Left lung (tissue), 10 donors: ENCODE results near the gene TPCN1. TPM values are rescaled to one million over a fixed set of nuclear protein-coding genes. Genes with fewer than 3 reads are reported as not detected.

ENCODE experiments used
- ATAC-seq: fragments of 200-7000 bp; cut with Tn5 transposase; one replicate; pipeline ENCODE4 v1.9.1; 2020; ENCODE audit warnings: moderate library complexity
- DNase-seq, 4 donors: peaks; one replicate each; pipeline ENCODE4 v3.0.0-alpha.2; 2013 to 2020
- H3K27ac ChIP-seq, 2 donors: fragments of 200-600 bp; sonication (generic) in 1 of 2; one replicate each; pipeline versions ENCODE4 v1.5.0 to v1.8.0; 2020 to 2021
- H3K27me3 ChIP-seq, 2 donors: fragments of 200-600 bp; sonication (generic) in 1 of 2; one replicate each; pipeline versions ENCODE4 v1.5.0 to v1.8.0; 2020 to 2021
- H3K36me3 ChIP-seq, 2 donors: fragments of 200-600 bp; sonication (generic) in 1 of 2; one replicate each; pipeline versions ENCODE4 v1.5.0 to v1.8.0; 2020 to 2021
- H3K4me1 ChIP-seq, 2 donors: fragments of 200-600 bp; one replicate each; pipeline ENCODE4 v1.8.0; 2021
- H3K4me3 ChIP-seq, 2 donors: fragments of 200-600 bp; sonication (generic) in 1 of 2; one replicate each; pipeline versions ENCODE4 v1.5.0 to v1.8.0; 2020 to 2021; ENCODE audit warnings: mild to moderate bottlenecking in 1 of 2
- H3K9me3 ChIP-seq, 2 donors: fragments of 200-600 bp; sonication (generic) in 1 of 2; one replicate each; pipeline versions ENCODE4 v1.5.0 to v1.8.0; 2020 to 2021
- intact Hi-C, 2 donors: fragments of 100-400 bp; cut with DNase I; formaldehyde crosslinking; loops; one replicate each; pipeline versions ENCODE4 v1.11.2 to v1.14.2; 2022
- polyA plus RNA-seq, 6 donors: library from polyadenylated mRNA; unstranded; fragments of 120-200 nt; gene quantifications; one replicate each; pipeline ENCODE4 v1.2.1, GENCODE V29; 2013; ENCODE audit not compliant: insufficient read length in 6 of 6
- total RNA-seq, 2 donors: library from RNA; stranded (reverse); fragmentation: NEBNext Ultra II Directional; extraction: Animal tissue kit (Norgen Biotek cat#: 25700); gene quantifications; one replicate each; pipeline ENCODE4 v1.2.1, GENCODE V29; 2021
- TF ChIP-seq, protein P1 (sequence below), 2 donors: fragments of 200-600 bp; sonication (generic) in 1 of 2; IDR thresholded peaks; one replicate each; pipeline versions ENCODE4 v1.5.0 to v1.8.0; 2021; ENCODE audit warnings: antibody characterized with exemption in 2 of 2
- donor health status: DM: no; HTN: yes; CAD: no.
- donor health status: DM: no; HTN: no; CAD: no.

The TPCN1 gene
- total and polyA plus RNA-seq, 8 donors: 24.7 to 54.1 (median 34.8) TPM

DNA sequence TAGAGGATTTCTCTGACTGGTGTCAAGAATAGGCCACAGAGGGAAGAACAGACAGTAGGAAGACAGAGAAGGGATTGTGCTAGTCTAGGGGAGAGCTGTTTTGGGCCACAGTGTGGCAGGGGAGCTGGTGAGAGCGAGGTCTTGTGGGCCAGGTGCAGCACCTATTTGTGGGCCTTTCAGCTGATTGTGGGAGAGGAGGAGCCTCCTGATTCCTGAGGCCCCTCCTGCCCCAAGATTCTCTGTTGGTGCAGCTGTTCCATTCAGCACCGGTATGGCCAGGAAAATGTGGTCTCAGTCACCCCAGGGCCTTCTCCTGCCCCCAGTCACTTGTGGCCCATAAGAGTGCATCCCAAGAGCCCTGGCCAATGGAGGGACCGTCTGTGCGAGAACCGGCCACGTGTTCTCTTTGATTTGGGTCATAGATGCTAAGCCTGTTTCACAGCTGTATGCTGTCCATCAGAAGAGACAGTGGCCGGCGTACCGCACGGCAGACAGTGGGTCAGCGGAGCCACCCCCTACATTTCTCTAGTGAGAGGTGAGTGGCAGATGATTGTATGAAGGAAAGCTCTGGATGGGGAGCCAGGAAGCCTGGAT, 27.7 kb downstream of the TPCN1 start:
- intact Hi-C loops: no loop called here
- no peak overlapping the region for H3K27ac ChIP-seq
- peaks cover 0 to 13% of the 10 kb centered on the region in 2 donors for H3K36me3 ChIP-seq

DNA sequence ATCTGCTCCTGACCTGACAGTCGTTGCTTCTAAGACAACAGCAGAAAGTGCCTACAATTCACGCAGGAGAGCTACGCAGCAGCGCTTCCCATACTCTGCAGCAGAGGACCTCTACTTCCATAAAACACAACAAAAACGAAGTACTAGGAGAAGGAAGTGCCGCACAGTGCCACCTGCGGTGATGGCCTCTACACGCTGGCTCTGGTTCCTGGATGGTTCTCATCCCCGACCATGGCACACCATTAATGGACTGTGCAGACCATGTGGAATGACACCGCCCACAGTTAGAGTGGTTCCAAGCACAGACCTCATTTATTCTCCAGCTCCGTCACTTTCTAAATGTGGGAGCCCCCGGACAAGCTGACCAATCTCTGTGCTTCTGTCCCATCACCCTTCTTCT, 28.3 kb downstream of the TPCN1 start:
- intact Hi-C loops: no loop called here
- ATAC-seq (no peak), DNase-seq (no peak)
- TF ChIP-seq, protein P1, sequence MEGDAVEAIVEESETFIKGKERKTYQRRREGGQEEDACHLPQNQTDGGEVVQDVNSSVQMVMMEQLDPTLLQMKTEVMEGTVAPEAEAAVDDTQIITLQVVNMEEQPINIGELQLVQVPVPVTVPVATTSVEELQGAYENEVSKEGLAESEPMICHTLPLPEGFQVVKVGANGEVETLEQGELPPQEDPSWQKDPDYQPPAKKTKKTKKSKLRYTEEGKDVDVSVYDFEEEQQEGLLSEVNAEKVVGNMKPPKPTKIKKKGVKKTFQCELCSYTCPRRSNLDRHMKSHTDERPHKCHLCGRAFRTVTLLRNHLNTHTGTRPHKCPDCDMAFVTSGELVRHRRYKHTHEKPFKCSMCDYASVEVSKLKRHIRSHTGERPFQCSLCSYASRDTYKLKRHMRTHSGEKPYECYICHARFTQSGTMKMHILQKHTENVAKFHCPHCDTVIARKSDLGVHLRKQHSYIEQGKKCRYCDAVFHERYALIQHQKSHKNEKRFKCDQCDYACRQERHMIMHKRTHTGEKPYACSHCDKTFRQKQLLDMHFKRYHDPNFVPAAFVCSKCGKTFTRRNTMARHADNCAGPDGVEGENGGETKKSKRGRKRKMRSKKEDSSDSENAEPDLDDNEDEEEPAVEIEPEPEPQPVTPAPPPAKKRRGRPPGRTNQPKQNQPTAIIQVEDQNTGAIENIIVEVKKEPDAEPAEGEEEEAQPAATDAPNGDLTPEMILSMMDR (IDR thresholded peaks at IDR 0.05): no peak
- H3K36me3 ChIP-seq: peaks cover 0 to 13% of the 10 kb centered on the region in 2 donors
- H3K4me3 ChIP-seq: no peak overlapping the region
- H3K4me1 ChIP-seq: peaks cover 22 to 29% of the 10 kb centered on the region in 2 donors
- no peaks in the 10 kb centered on the region for H3K27me3 ChIP-seq
- H3K27ac ChIP-seq: no peak overlapping the region
- H3K9me3 ChIP-seq: peaks cover 0 to 7% of the 10 kb centered on the region in 2 donors

More for the DNA sequence above, 27.7 kb downstream of the TPCN1 start:
- DNase-seq (no peak), ATAC-seq (no peak)
- Histone ChIP-seq H3K27me3 (no peaks in the 10 kb centered on the region), H3K4me3 (no peak overlapping the region), H3K9me3 (peaks cover 0 to 7% of the 10 kb centered on the region in 2 donors), H3K4me1 (peaks cover 28 to 35% of the 10 kb centered on the region in 2 donors)
- TF ChIP-seq, protein P1 (IDR thresholded peaks at IDR 0.05): no peak

DNA sequence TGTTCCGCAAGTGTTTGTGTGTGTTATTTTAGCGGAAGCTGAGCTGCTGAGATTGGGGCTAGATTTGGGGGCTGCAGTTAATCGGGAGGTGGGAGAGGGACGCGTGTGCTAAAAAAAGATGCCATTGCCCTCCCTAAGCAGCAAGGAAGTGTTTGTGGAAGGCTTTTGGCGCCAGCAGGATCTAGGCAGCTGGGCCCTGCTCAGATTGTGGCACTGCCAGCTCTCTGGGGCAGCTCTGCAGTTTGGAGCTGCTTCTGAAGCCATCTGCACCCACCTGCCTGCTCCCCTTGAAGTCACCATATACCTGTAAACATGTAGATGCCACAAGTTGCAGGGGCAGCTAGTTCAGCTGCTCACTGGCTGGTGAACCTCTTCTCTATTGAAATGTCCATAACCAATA, 28.8 kb downstream of the TPCN1 start:
- Histone ChIP-seq H3K9me3 (peaks cover 0 to 7% of the 10 kb centered on the region in 2 donors), H3K4me3 (no peak overlapping the region), H3K27ac (no peak overlapping the region), H3K4me1 (peaks cover 17 to 24% of the 10 kb centered on the region in 2 donors), H3K36me3 (peaks cover 0 to 13% of the 10 kb centered on the region in 2 donors), H3K27me3 (no peaks in the 10 kb centered on the region)
- intact Hi-C loops: no loop called here
- DNase-seq: no peak
- ATAC-seq: no peak
- TF ChIP-seq, protein P1 (IDR thresholded peaks at IDR 0.05): no peak

DNA sequence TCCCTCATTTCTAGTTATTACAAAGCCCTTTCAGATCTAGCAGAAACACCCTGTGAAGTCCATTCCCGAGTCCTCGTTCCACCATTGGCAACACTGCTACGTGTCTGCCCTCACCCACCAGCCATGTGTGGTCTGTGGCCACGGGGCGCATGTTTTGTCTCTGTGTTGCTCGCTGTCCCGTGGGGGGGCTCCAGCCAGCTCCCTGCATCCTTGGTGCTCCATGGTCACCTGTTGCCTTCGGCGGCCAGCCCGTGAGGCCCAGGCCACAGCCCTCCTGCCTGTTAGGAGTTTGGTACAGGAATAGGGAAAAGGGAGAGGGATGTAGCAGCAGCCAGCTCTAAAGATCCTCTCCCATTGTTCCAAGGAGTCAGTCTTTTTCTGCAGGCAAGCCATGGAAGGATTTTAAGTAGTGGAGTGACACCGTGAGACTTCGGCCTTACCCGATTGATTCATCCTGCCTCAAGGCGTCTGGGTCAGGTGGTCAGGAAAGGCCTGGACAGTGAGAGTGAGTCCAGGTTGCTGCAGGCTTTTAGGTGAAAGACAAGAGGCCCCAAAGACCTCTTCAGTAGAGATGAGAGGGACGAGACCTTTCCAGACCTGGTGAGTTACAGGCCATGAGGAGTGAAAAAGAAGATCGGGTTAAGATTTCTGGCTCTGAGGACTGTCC, 30.3 kb downstream of the TPCN1 start:
- H3K36me3 ChIP-seq: peaks cover 0 to 13% of the 10 kb centered on the region in 2 donors
- DNase-seq (no peak), ATAC-seq (no peak)
- TF ChIP-seq, protein P1 (IDR thresholded peaks at IDR 0.05): no peak
- H3K9me3 ChIP-seq: peaks cover 0 to 7% of the 10 kb centered on the region in 2 donors
- intact Hi-C loops: no loop called here
- H3K27ac ChIP-seq: no peak overlapping the region
- no peak overlapping the region for H3K4me3 ChIP-seq
- peaks cover 6 to 11% of the 10 kb centered on the region in 2 donors for H3K4me1 ChIP-seq
- no peaks in the 10 kb centered on the region for H3K27me3 ChIP-seq

DNA sequence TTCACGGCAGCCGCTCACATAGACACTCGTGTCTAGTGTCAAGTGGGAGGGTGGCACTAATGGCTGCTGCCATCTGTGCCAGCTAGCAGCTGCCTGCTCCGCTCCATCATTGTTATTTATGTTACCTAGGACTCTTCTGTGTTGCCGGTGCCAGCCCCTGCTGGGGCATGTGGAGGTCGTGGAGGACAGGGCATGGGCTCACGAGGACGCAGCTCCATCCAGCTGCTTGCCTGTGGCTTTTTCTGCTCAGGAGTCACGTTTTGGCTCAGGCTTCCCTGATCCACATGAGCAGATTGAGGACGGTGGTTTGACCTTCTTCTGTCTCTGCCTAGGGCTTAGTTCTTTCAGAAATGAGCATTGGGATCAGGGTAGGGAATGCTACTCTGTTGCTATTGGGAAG, 31.2 kb downstream of the TPCN1 start:
- TF ChIP-seq, protein P1 (IDR thresholded peaks at IDR 0.05): no peak
- Histone ChIP-seq H3K27ac (no peak overlapping the region), H3K27me3 (no peaks in the 10 kb centered on the region), H3K9me3 (peaks cover 0 to 7% of the 10 kb centered on the region in 2 donors), H3K4me1 (peaks cover 0 to 1% of the 10 kb centered on the region in 2 donors), H3K4me3 (no peak overlapping the region), H3K36me3 (peaks cover 0 to 13% of the 10 kb centered on the region in 2 donors)
- DNase-seq: no peak
- intact Hi-C loops: no loop called here
- ATAC-seq: no peak
